T-cell (primary cell): ENCODE measurements around the gene HOXA3. TPM values are rescaled to one million over a fixed set of nuclear protein-coding genes. Genes with fewer than 3 reads are reported as not detected.

ENCODE experiments used
- ATAC-seq, 4 experiments: fragments of 200-7000 bp in 3 of 4; fragments of 150-1000 bp in 1 of 4; cut with Tn5 transposase; replicated peaks in 1 of 4; 1 replicate in 3 of 4; 2 replicates in 1 of 4; pipeline ENCODE4 v1.10.0; 2021; ENCODE audit warnings: moderate library complexity in 3 of 4, mild to moderate bottlenecking in 2 of 4, moderate number of reproducible peaks in 1 of 4
- CTCF ChIA-PET, 2 donors: fragments of 300-600 bp; sonication (Branson Sonifier 250); formaldehyde crosslinking; loops; one replicate each; lab custom pipeline; 2022; ENCODE audit warnings: antibody characterized with exemption in 2 of 2; lab: Charles Lee
- POLR2A ChIA-PET, 2 donors: fragments of 300-600 bp; sonication (Branson Sonifier 250); formaldehyde crosslinking; loops; one replicate each; lab custom pipeline; 2022; ENCODE audit warnings: antibody characterized with exemption in 2 of 2; lab: Charles Lee
- DNase-seq, 35 experiments: peaks; one replicate each; pipeline versions ENCODE4 v3.0.0 to v3.0.0-alpha.2; 2013 to 2023
- H3K27ac ChIP-seq: one replicate; pipeline ENCODE4 v1.5.1; 2013; ENCODE audit warnings: low read length
- H3K27me3 ChIP-seq, 2 experiments: replicated peaks in 1 of 2; 1 replicate in 1 of 2; 2 replicates in 1 of 2; pipeline versions ENCODE4 v1.6.1 to v1.7.0; 2013; ENCODE audit warnings: low read length in 1 of 2, mixed read lengths in 1 of 2; ENCODE audit not compliant: control insufficient read depth in 2 of 2, insufficient read depth in 2 of 2; ENCODE audit errors: extremely low read depth in 1 of 2
- H3K36me3 ChIP-seq, 2 donors: 1 replicate in 1 of 2; 2 replicates in 1 of 2; pipeline versions ENCODE4 v1.6.1 to v1.7.0; 2013; ENCODE audit warnings: low read length in 1 of 2; ENCODE audit not compliant: control insufficient read depth in 2 of 2, insufficient read depth in 1 of 2; ENCODE audit errors: extremely low read depth in 1 of 2
- H3K4me1 ChIP-seq, 2 experiments: 1 replicate in 1 of 2; 2 replicates in 1 of 2; pipeline versions ENCODE4 v1.6.1 to v1.7.0; 2013; ENCODE audit warnings: low read length in 2 of 2, mixed read lengths in 1 of 2; ENCODE audit not compliant: insufficient read depth in 2 of 2, control insufficient read depth in 1 of 2; ENCODE audit errors: extremely low read depth in 1 of 2
- H3K4me3 ChIP-seq, 2 donors: 1 replicate in 1 of 2; 2 replicates in 1 of 2; pipeline versions ENCODE4 v1.5.1 to v1.7.0; 2013; ENCODE audit warnings: mild to moderate bottlenecking in 2 of 2, low read length in 1 of 2, moderate library complexity in 1 of 2; ENCODE audit not compliant: control insufficient read depth in 1 of 2; ENCODE audit errors: extremely low read depth in 1 of 2
- H3K9me3 ChIP-seq: 2 replicates; pipeline ENCODE4 v1.7.0; 2013
- H3K27ac Mint-ChIP-seq, 2 donors: one replicate each; pipeline ENCODE4 v1.8.0; 2020 to 2021; ENCODE audit warnings: mild to moderate bottlenecking in 2 of 2, mixed read lengths in 2 of 2
- H3K27me3 Mint-ChIP-seq, 2 donors: one replicate each; pipeline ENCODE4 v1.8.0; 2021 to 2022; ENCODE audit warnings: mixed read lengths in 2 of 2
- H3K36me3 Mint-ChIP-seq: one replicate; pipeline ENCODE4 v1.8.0; 2021; ENCODE audit warnings: mixed read lengths
- H3K4me1 Mint-ChIP-seq, 3 donors: one replicate each; pipeline ENCODE4 v1.8.0; 2020 to 2022; ENCODE audit warnings: mixed read lengths in 3 of 3, mild to moderate bottlenecking in 1 of 3
- H3K4me3 Mint-ChIP-seq, 3 donors: one replicate each; pipeline ENCODE4 v1.8.0; 2020 to 2022; ENCODE audit warnings: mild to moderate bottlenecking in 3 of 3, mixed read lengths in 3 of 3, moderate library complexity in 3 of 3
- H3K9me3 Mint-ChIP-seq, 3 donors: one replicate each; pipeline ENCODE4 v1.8.0; 2020 to 2022; ENCODE audit warnings: mixed read lengths in 3 of 3
- WGBS: methylation state at CpG from one replicate; pipeline ENCODE4 v1.1.5; 2013; ENCODE audit warnings: missing lambda C conversion rate; ENCODE audit not compliant: insufficient coverage; 5-methylcytosine and 5-hydroxymethylcytosine counted together
- total RNA-seq, 35 experiments: library from RNA in 6 of 35; stranded (reverse) in 6 of 35; fragments of 120-200 nt in 1 of 35; gene quantifications; one replicate each; pipeline versions ENCODE4 v1.2.1 to v1.2.4 and lab custom pipeline; 2013 to 2026

HOXA3 gene
- total RNA-seq, 5 donors from 2014 or later (not counting 1 experiment from before 2014, with no cell fraction given), result 0.79 to 1.4 TPM; not detected in 3

- no peak within 1 kb of the TSS for H3K27ac Mint-ChIP-seq
- H3K4me3 ChIP-seq, result peak within 1 kb of the TSS in 1 of 2 donors; percentile 41
- POLR2A ChIA-PET, result no interaction called here
- ATAC-seq, result peak in 1 of 4 experiments; percentile 39
- H3K27me3 ChIP-seq, result peaks cover 0 to 65% of the 10 kb centered on the region in 2 experiments
- peaks cover 40 to 66% of the 10 kb centered on the region in 2 donors for H3K27me3 Mint-ChIP-seq
- no peaks in the 10 kb centered on the region for H3K9me3 ChIP-seq
- H3K4me1 Mint-ChIP-seq, result peaks cover 5 to 10% (median 9%) of the 10 kb centered on the region in 3 donors
- H3K4me3 Mint-ChIP-seq, result peak within 1 kb of the TSS in 1 of 3 donors; percentile 68
- H3K36me3 ChIP-seq, result no peaks in the 10 kb centered on the region
- H3K27ac ChIP-seq, result no peak within 1 kb of the TSS
- no peaks in the 10 kb centered on the region for H3K36me3 Mint-ChIP-seq
- CTCF ChIA-PET, result interaction anchor here in 1 of 2 donors (1.3 kb wide), 1 partner anchor 16 kb away, joined by 3 read pairs; no protein-coding TSS in a partner anchor
- no peaks in the 10 kb centered on the region for H3K9me3 Mint-ChIP-seq
- no peak for DNase-seq
- WGBS, result 87% methylated on average over 70 of the region's 86 CpGs
- H3K4me1 ChIP-seq, result peaks cover 0 to 12% of the 10 kb centered on the region in 2 experiments
Observed at GRCh38 chr7:27143023-27143949, 9.1 kb downstream of the HOXA3 start, which contains the start of gene HOXA5. Gene HOXA5 (minus strand): TSS chr7:27143681. CDS start chr7:27143607, 74 bp downstream.

GRCh38 chr7:27142580-27143022, 9.8 kb downstream of the HOXA3 start:
- Histone ChIP-seq H3K4me1 (peaks cover 0 to 6% of the 10 kb centered on the region in 2 experiments), H3K4me3 (peak overlapping the region in 1 of 2 donors; percentile 41), H3K36me3 (no peaks in the 10 kb centered on the region), H3K9me3 (no peaks in the 10 kb centered on the region), H3K27ac (no peak overlapping the region), H3K27me3 (peaks cover 0 to 58% of the 10 kb centered on the region in 2 experiments)
- 82% methylated on average over 20 of the region's 29 CpGs for WGBS
- ATAC-seq, result no peak
- no peak for DNase-seq
- ChIA-PET POLR2A (no interaction called here), CTCF (interaction anchor here in 1 of 2 donors (1.3 kb wide), 1 partner anchor 19 kb away, joined by 3 read pairs; no protein-coding TSS in a partner anchor)
- Mint-ChIP-seq H3K9me3 (no peaks in the 10 kb centered on the region), H3K36me3 (no peaks in the 10 kb centered on the region), H3K27me3 (peaks cover 41 to 66% of the 10 kb centered on the region in 2 donors), H3K4me3 (peak overlapping the region in 1 of 3 donors; percentile 68), H3K27ac (no peak overlapping the region), H3K4me1 (peaks cover 2 to 7% (median 4%) of the 10 kb centered on the region in 3 donors)

GRCh38 chr7:27141923-27142579, 10.3 kb downstream of the HOXA3 start:
- 95% methylated on average over 27 of the region's 30 CpGs for WGBS
- ATAC-seq, result no peak
- Histone ChIP-seq H3K4me1 (peaks cover 0 to under 1% of the 10 kb centered on the region in 2 experiments), H3K9me3 (no peaks in the 10 kb centered on the region), H3K27me3 (peaks cover 0 to 55% of the 10 kb centered on the region in 2 experiments), H3K27ac (no peak overlapping the region), H3K4me3 (no peak overlapping the region), H3K36me3 (no peaks in the 10 kb centered on the region)
- Mint-ChIP-seq H3K27me3 (peaks cover 41 to 66% of the 10 kb centered on the region in 2 donors), H3K4me3 (peak overlapping the region in 1 of 3 donors; percentile 68), H3K36me3 (no peaks in the 10 kb centered on the region), H3K4me1 (peaks cover under 1 to 2% (median 2%) of the 10 kb centered on the region in 3 donors), H3K9me3 (no peaks in the 10 kb centered on the region), H3K27ac (no peak overlapping the region)
- no peak for DNase-seq
- POLR2A ChIA-PET, result interaction anchor here in 1 of 2 donors (0.7 kb wide), 1 partner anchor 1240 kb away, joined by 3 read pairs; no protein-coding TSS in a partner anchor
- CTCF ChIA-PET, result interaction anchor here (0.6 to 1.3 kb wide), 3 partner anchors 11 to 794 kb away, joined by 3 to 4 read pairs (median 3); no protein-coding TSS in a partner anchor

GRCh38 chr7:27141137-27141922, 11.1 kb downstream of the HOXA3 start:
- no peak for DNase-seq
- ChIA-PET CTCF (interaction anchor here (0.6 to 1.3 kb wide), 8 partner anchors 8 to 1152 kb away, joined by 3 to 5 read pairs (median 3); partner anchors contain the start of gene HOXA13 (in 1 of the 2)), POLR2A (interaction anchor here in 1 of 2 donors (0.7 kb wide), 1 partner anchor 1239 kb away, joined by 3 read pairs; no protein-coding TSS in a partner anchor)
- Mint-ChIP-seq H3K9me3 (no peaks in the 10 kb centered on the region), H3K36me3 (no peaks in the 10 kb centered on the region), H3K27me3 (peaks cover 37 to 64% of the 10 kb centered on the region in 2 donors), H3K4me1 (no peaks in the 10 kb centered on the region), H3K27ac (no peak overlapping the region), H3K4me3 (no peak overlapping the region)
- H3K4me1 ChIP-seq, result no peaks in the 10 kb centered on the region
- no peak overlapping the region for H3K4me3 ChIP-seq
- H3K9me3 ChIP-seq, result no peaks in the 10 kb centered on the region
- peaks cover 0 to 56% of the 10 kb centered on the region in 2 experiments for H3K27me3 ChIP-seq
- 87% methylated on average over 9 of the region's 18 CpGs for WGBS
- no peak overlapping the region for H3K27ac ChIP-seq
- ATAC-seq, result no peak
- H3K36me3 ChIP-seq, result no peaks in the 10 kb centered on the region

GRCh38 chr7:27140126-27140857, 12.1 kb downstream of the HOXA3 start:
- CTCF ChIA-PET, result no interaction called here
- DNase-seq, result no peak
- Mint-ChIP-seq H3K9me3 (no peaks in the 10 kb centered on the region), H3K27ac (no peak overlapping the region), H3K27me3 (peaks cover 38 to 64% of the 10 kb centered on the region in 2 donors), H3K4me1 (peaks cover 0 to 10% (median 2%) of the 10 kb centered on the region in 3 donors), H3K4me3 (no peak overlapping the region), H3K36me3 (no peaks in the 10 kb centered on the region)
- Histone ChIP-seq H3K4me1 (peaks cover 0 to 8% of the 10 kb centered on the region in 2 experiments), H3K27me3 (peaks cover 0 to 53% of the 10 kb centered on the region in 2 experiments), H3K9me3 (no peaks in the 10 kb centered on the region), H3K4me3 (no peak overlapping the region), H3K27ac (no peak overlapping the region), H3K36me3 (no peaks in the 10 kb centered on the region)
- POLR2A ChIA-PET, result no interaction called here
- WGBS, result 92% methylated on average over 5 of the region's 15 CpGs
- no peak for ATAC-seq
